ENCODE data around the gene RSAD1.

Gene RSAD1

GRCh38 chr17:50487213-50488096, 8.8 kb downstream of the RSAD1 start:
- no peak for DNase-seq (ENCODE audit: extremely low spot score)
- CTCF ChIA-PET: interaction anchor here (0.6 to 0.7 kb wide), 2 partner anchors 8 to 18 kb away, joined by 3 read pairs; no protein-coding TSS in a partner anchor
- POLR2A ChIA-PET: interaction anchor here (0.9 to 1.9 kb wide), 2 partner anchors 8 to 61 kb away, joined by 3 to 5 read pairs; partner anchors contain the start of gene ACSF2
- TF ChIP-seq LEF1 (IDR thresholded peaks at IDR 0.05; ENCODE audit: borderline replicate concordance) (no peak), SUZ12 (IDR thresholded peaks at IDR 0.05) (no peak), HDGF (IDR thresholded peaks at IDR 0.05; ENCODE audit: borderline replicate concordance) (no peak), CTBP1 (IDR thresholded peaks at IDR 0.05; ENCODE audit: borderline replicate concordance) (no peak), NFRKB (IDR thresholded peaks at IDR 0.05) (no peak)

DNA sequence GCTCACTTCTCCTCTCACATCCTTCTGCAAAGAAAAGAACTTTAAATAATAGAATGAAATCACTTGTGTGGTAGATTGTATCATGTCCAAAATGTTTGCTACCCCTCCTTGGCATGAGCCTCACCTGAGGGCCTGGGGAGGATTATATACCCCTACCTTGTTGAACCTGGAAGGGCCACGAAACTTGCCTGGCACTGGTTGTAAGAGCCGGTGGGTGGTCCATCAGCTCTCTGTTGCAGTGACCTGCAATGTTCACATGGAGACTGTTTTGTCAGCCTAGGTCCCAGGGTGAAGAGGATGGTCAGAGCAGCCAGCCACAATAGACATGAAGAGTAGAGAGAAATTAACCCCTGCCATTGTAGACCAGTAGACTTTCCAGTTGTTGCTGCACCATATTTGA, 10.2 kb downstream of the RSAD1 start:
- POLR2A ChIA-PET: interaction anchor here (1.9 kb wide), 1 partner anchor 9 kb away, joined by 5 read pairs; no protein-coding TSS in a partner anchor
- CTCF ChIA-PET: interaction anchor here (1.1 kb wide), 1 partner anchor 12 kb away, joined by 3 read pairs; no protein-coding TSS in a partner anchor

GRCh38 chr17:50491505-50491904, 12.8 kb downstream of the RSAD1 start:
- TF ChIP-seq FOXA1 (IDR thresholded peaks at IDR 0.05) (no peak), HDGF (IDR thresholded peaks at IDR 0.05; ENCODE audit: borderline replicate concordance) (no peak), L3MBTL2 (conservative IDR thresholded peaks at IDR 0.05) (no peak), ELF4 (IDR thresholded peaks at IDR 0.05) (no peak)
- POLR2A ChIA-PET: interaction anchor here (1.4 kb wide), 1 partner anchor 94 kb away, joined by 4 read pairs; the partner anchor contains the start of gene LRRC59
- DNase-seq (ENCODE audit: extremely low spot score): no peak
- CTCF ChIA-PET: no interaction called here

More for the DNA sequence above, 10.2 kb downstream of the RSAD1 start:
- TF ChIP-seq HDGF (IDR thresholded peaks at IDR 0.05; ENCODE audit: borderline replicate concordance): no peak
- no peak for TF ChIP-seq FOXK2 (IDR thresholded peaks at IDR 0.05)
- TF ChIP-seq SUZ12 (IDR thresholded peaks at IDR 0.05): no peak
- no peak for TF ChIP-seq LEF1 (IDR thresholded peaks at IDR 0.05; ENCODE audit: borderline replicate concordance)
- no peak for TF ChIP-seq FOXM1 (IDR thresholded peaks at IDR 0.05; ENCODE audit: borderline replicate concordance)
- no peak for TF ChIP-seq ELF4 (IDR thresholded peaks at IDR 0.05)
- no peak for TF ChIP-seq FOXA1 (IDR thresholded peaks at IDR 0.05)
- TF ChIP-seq ARNT (IDR thresholded peaks at IDR 0.05): no peak
- no peak for TF ChIP-seq ZNF384 (IDR thresholded peaks at IDR 0.05)
- no peak for TF ChIP-seq SP1 (IDR thresholded peaks at IDR 0.05)
- no peak for TF ChIP-seq TARDBP (IDR thresholded peaks at IDR 0.05)
- no peak for TF ChIP-seq PKNOX1 (IDR thresholded peaks at IDR 0.05)
- no peak for TF ChIP-seq NFRKB (IDR thresholded peaks at IDR 0.05)
- TF ChIP-seq L3MBTL2 (conservative IDR thresholded peaks at IDR 0.05): no peak
- no peak for TF ChIP-seq BHLHE40 (IDR thresholded peaks at IDR 0.05; ENCODE audit: borderline replicate concordance)
- TF ChIP-seq CTBP1 (IDR thresholded peaks at IDR 0.05; ENCODE audit: borderline replicate concordance): no peak
- no peak for DNase-seq (ENCODE audit: extremely low spot score)

- no peak for DNase-seq (ENCODE audit: extremely low spot score)
- ChIA-PET POLR2A (interaction anchor here (1.4 kb wide), 1 partner anchor 95 kb away, joined by 4 read pairs; the partner anchor contains the start of gene LRRC59), CTCF (interaction anchor here (0.6 kb wide), 1 partner anchor 1372 kb away, joined by 3 read pairs; no protein-coding TSS in a partner anchor)
- TF ChIP-seq CTBP1 (IDR thresholded peaks at IDR 0.05; ENCODE audit: borderline replicate concordance) (no peak), ARNT (IDR thresholded peaks at IDR 0.05) (no peak), BHLHE40 (IDR thresholded peaks at IDR 0.05; ENCODE audit: borderline replicate concordance) (no peak), SUZ12 (IDR thresholded peaks at IDR 0.05) (no peak), FOXM1 (IDR thresholded peaks at IDR 0.05; ENCODE audit: borderline replicate concordance) (no peak), L3MBTL2 (conservative IDR thresholded peaks at IDR 0.05) (no peak), HDGF (IDR thresholded peaks at IDR 0.05; ENCODE audit: borderline replicate concordance) (no peak), ELF4 (IDR thresholded peaks at IDR 0.05) (no peak), FOXA1 (IDR thresholded peaks at IDR 0.05) (no peak), ZNF384 (IDR thresholded peaks at IDR 0.05) (no peak), SP1 (IDR thresholded peaks at IDR 0.05) (no peak), TARDBP (IDR thresholded peaks at IDR 0.05) (no peak), LEF1 (IDR thresholded peaks at IDR 0.05; ENCODE audit: borderline replicate concordance) (no peak)
Observed at GRCh38 chr17:50492214-50492613, 13.6 kb downstream of the RSAD1 start.

GRCh38 chr17:50493744-50494143, 15.1 kb downstream of the RSAD1 start:
- ChIA-PET POLR2A (interaction anchor here (0.8 to 1.5 kb wide), 7 partner anchors 8 to 48 kb away, joined by 3 to 7 read pairs (median 4); no protein-coding TSS in a partner anchor), CTCF (interaction anchor here (1.1 to 1.4 kb wide), 3 partner anchors 15 to 133 kb away, joined by 3 to 7 read pairs (median 4); partner anchors contain the start of gene RSAD1)
- DNase-seq (ENCODE audit: extremely low spot score): no peak
- TF ChIP-seq NFRKB (IDR thresholded peaks at IDR 0.05) (no peak), FOXM1 (IDR thresholded peaks at IDR 0.05; ENCODE audit: borderline replicate concordance) (no peak), TARDBP (IDR thresholded peaks at IDR 0.05) (no peak), ZNF384 (IDR thresholded peaks at IDR 0.05) (no peak), SP1 (IDR thresholded peaks at IDR 0.05) (no peak), PKNOX1 (IDR thresholded peaks at IDR 0.05) (no peak), BHLHE40 (IDR thresholded peaks at IDR 0.05; ENCODE audit: borderline replicate concordance) (no peak), ARNT (IDR thresholded peaks at IDR 0.05) (no peak), HDGF (IDR thresholded peaks at IDR 0.05; ENCODE audit: borderline replicate concordance) (no peak)

DNA sequence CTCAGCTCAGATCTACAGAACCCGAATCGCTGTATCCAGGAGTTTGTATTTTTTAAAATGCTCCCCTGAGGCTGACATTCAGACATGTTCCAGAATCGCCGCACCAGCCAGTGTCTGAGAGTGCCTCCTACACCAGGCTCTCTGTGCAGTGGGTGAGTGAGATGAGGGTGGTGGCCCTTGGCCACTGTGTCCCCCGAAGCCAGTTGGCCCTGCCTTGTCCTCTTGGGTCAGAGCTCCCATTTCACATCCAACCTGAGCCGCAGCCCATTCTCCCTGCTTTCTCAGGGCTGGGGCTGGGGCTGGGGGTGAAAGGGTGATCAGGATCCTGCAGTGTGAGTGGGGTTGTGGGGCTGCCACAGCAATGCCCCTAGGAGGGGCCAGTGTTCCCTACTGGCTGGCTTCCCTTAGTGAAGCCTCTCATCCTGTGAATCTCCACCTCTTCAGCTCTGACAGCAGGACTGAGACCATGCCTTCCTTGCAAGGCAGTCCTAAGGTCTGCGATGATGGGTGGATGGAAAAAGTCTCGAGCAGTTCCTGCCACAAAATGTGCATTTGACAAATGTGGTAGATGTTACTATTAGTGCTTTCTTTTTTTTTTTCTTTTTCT, 16.7 kb downstream of the RSAD1 start:
- TF ChIP-seq L3MBTL2 (conservative IDR thresholded peaks at IDR 0.05) (no peak), PKNOX1 (IDR thresholded peaks at IDR 0.05) (no peak), TARDBP (IDR thresholded peaks at IDR 0.05) (no peak), NFRKB (IDR thresholded peaks at IDR 0.05) (no peak)
- POLR2A ChIA-PET: no interaction called here
- CTCF ChIA-PET: interaction anchor here (1.1 kb wide), 1 partner anchor 11 kb away, joined by 5 read pairs; no protein-coding TSS in a partner anchor
- DNase-seq (ENCODE audit: extremely low spot score): no peak
